Activated B cell treated with CpG ODN at 0.5 μM for 24 hours (primary cell): Measurements from ENCODE around the gene MEGF10. TPM values are rescaled to one million over a fixed set of nuclear protein-coding genes. Genes with fewer than 3 reads are reported as not detected.
"Not testable (repeated sequence)": the region's sequence is repeated elsewhere in the genome, so short reads cannot be mapped to it uniquely, and the experiment has no call there.

ENCODE experiments used
- ATAC-seq: fragments of 200-7000 bp; cut with Tn5 transposase; one replicate; pipeline ENCODE4 v1.10.0; 2021; ENCODE audit warnings: low read depth, mild to moderate bottlenecking, moderate library complexity
- CTCF ChIA-PET: fragments of 350-600 bp; sonication (Branson Sonifier 250); formaldehyde crosslinking; loops from one replicate; lab custom pipeline; 2021; ENCODE audit warnings: antibody characterized with exemption; lab: Charles Lee
- POLR2A ChIA-PET: fragments of 350-600 bp; sonication (Branson Sonifier 250); formaldehyde crosslinking; loops from one replicate; lab custom pipeline; 2021; ENCODE audit warnings: antibody characterized with exemption; lab: Charles Lee
- DNase-seq: peaks from one replicate; pipeline ENCODE4 v3.0.0; 2022
- H3K27ac Mint-ChIP-seq: one replicate; pipeline ENCODE4 v1.8.0; 2020; ENCODE audit warnings: mixed read lengths
- H3K27me3 Mint-ChIP-seq: one replicate; pipeline ENCODE4 v1.8.0; 2021; ENCODE audit warnings: mixed read lengths
- H3K36me3 Mint-ChIP-seq: one replicate; pipeline ENCODE4 v1.8.0; 2021; ENCODE audit warnings: low read depth, mixed read lengths
- H3K4me1 Mint-ChIP-seq: one replicate; pipeline ENCODE4 v1.8.0; 2021; ENCODE audit warnings: mixed read lengths
- H3K4me3 Mint-ChIP-seq: one replicate; pipeline ENCODE4 v1.8.0; 2020; ENCODE audit warnings: mild to moderate bottlenecking, mixed read lengths
- H3K9me3 Mint-ChIP-seq: one replicate; pipeline ENCODE4 v1.8.0; 2020; ENCODE audit warnings: mixed read lengths
- CTCF ChIP-seq: fragments of 200-600 bp; IDR thresholded peaks from one replicate; pipeline ENCODE4 v1.8.0; 2022; ENCODE audit warnings: antibody characterized with exemption, mild to moderate bottlenecking
- intact Hi-C: fragments of 100-400 bp; cut with micrococcal nuclease; formaldehyde crosslinking; loops from one replicate; pipeline ENCODE4 v1.15.1; 2024
- total RNA-seq: library from RNA; stranded (reverse); gene quantifications from 2 replicates; pipeline ENCODE4 v1.2.3, GENCODE V29; 2022

Gene MEGF10
- total RNA-seq, 1 donor from 2014 or later = not detected

DNA sequence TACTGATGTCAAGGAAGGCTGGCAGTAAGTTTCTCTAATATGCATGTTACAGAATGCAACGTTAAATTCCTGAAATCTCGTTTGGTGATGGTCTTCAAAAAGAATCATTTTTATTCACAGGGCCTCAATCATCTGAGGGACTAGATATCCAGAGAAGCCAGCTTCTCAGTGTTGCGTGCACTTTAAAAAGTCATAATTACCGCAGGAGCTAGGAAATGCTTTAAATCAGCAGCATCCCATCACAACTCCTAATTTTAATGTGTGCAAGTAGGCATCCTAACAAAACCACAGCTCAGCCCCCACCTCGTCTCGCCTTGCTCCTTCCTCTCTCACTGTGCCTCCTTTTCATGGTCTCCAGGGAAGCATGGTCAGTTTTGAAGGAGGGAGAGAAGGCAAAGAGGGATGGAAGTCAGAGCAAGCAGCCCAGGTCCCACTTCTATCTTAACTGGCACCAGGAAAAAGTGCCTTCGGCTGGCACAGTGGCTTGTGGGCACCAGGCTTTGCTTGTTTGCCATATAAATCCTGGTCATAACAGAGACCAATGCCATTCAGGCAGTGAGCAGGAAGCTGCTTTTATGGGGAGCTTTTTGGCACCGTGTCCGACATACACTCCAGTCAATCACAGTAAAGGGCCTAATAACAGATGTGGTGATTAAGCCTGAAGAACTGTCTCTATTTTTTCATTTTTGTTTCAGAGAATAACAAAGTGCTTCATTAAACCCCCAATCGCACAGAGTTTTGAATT lies 21.4 kb downstream of the MEGF10 start:
- intact Hi-C loops = loop anchor here (10.0 kb wide), 2 partner anchors 183 to 397 kb away; no protein-coding TSS in a partner anchor
- no peak for ATAC-seq
- ChIA-PET POLR2A (no interaction called here), CTCF (interaction anchor here (3.4 kb wide), 1 partner anchor 474 kb away, joined by 18 read pairs; no protein-coding TSS in a partner anchor)
- H3K36me3 Mint-ChIP-seq = no peaks in the 10 kb centered on the region
- no peak for DNase-seq
- H3K4me3 Mint-ChIP-seq = no peak overlapping the region
- no peaks in the 10 kb centered on the region for H3K9me3 Mint-ChIP-seq
- no peak overlapping the region for H3K27ac Mint-ChIP-seq
- H3K27me3 Mint-ChIP-seq = peaks cover 13% of the 10 kb centered on the region
- TF ChIP-seq CTCF = no peak
- H3K4me1 Mint-ChIP-seq = peaks cover 2% of the 10 kb centered on the region

- Mint-ChIP-seq H3K27me3 (peaks cover 8% of the 10 kb centered on the region), H3K27ac (no peak overlapping the region), H3K36me3 (no peaks in the 10 kb centered on the region), H3K9me3 (no peaks in the 10 kb centered on the region), H3K4me1 (peaks cover 2% of the 10 kb centered on the region), H3K4me3 (no peak overlapping the region)
- ChIA-PET CTCF (interaction anchor here (1.1 to 3.4 kb wide), 5 partner anchors 9 to 476 kb away, joined by 3 to 18 read pairs (median 4); no protein-coding TSS in a partner anchor), POLR2A (interaction anchor here (1.2 kb wide), 1 partner anchor 475 kb away, joined by 3 read pairs; no protein-coding TSS in a partner anchor)
- TF ChIP-seq CTCF = no peak
- intact Hi-C loops = loop anchor here (10.0 kb wide), 2 partner anchors 181 to 399 kb away; no protein-coding TSS in a partner anchor
- DNase-seq = no peak
- ATAC-seq = no peak
Observed at GRCh38 chr5:127313379-127313778, 22.8 kb downstream of the MEGF10 start.

DNA sequence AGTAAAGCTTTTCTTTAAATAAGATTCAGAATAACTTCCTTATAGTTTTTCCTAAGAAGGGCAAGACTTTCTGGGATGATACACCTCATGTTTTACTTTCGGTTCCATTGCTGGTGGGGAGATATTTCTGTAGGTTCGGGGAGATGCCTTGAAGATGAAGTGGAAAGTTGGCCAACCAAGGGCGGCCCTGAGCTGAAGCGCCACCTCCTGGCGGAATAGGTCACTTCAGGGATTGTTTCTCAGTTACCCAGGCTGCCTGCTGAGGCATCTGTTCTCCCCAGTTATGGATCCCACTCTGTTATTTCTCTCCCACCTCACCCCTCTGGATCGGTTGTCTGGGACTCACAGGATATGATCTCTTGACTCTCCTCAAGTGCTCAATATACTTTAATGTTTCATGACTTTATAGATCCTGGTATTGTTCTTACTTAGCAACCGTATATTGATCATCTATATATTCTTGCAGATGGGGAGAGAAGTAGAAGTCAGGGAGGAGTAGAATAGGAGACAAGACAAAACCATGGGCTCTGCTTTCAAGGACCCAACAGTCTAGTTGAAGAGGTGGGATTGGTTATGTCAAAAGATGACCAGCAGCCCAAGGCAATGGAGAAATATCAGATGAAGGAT lies 23.4 kb downstream of the MEGF10 start:
- Mint-ChIP-seq H3K36me3 (no peaks in the 10 kb centered on the region), H3K27me3 (peaks cover 8% of the 10 kb centered on the region), H3K9me3 (no peaks in the 10 kb centered on the region), H3K4me1 (peaks cover 2% of the 10 kb centered on the region), H3K4me3 (no peak overlapping the region), H3K27ac (no peak overlapping the region)
- ATAC-seq (peak; percentile 75), DNase-seq (peak; percentile 50)
- POLR2A ChIA-PET = interaction anchor here (1.2 kb wide), 1 partner anchor 476 kb away, joined by 3 read pairs; no protein-coding TSS in a partner anchor
- intact Hi-C loops = loop anchor here (1.0 to 10.0 kb wide), 7 partner anchors 181 to 658 kb away; partner anchors contain the start of gene MARCHF3
- TF ChIP-seq CTCF = no peak
- CTCF ChIA-PET = interaction anchor here (1.1 to 3.4 kb wide), 6 partner anchors 9 to 658 kb away, joined by 3 to 18 read pairs (median 4); no protein-coding TSS in a partner anchor

- Mint-ChIP-seq H3K27ac (no peak overlapping the region), H3K9me3 (no peaks in the 10 kb centered on the region), H3K4me1 (peaks cover 12% of the 10 kb centered on the region), H3K36me3 (no peaks in the 10 kb centered on the region), H3K4me3 (no peak overlapping the region), H3K27me3 (peaks cover 5% of the 10 kb centered on the region)
- ATAC-seq (no peak), DNase-seq (no peak)
- TF ChIP-seq CTCF = no peak
- POLR2A ChIA-PET = no interaction called here
- CTCF ChIA-PET = interaction anchor here (1.0 to 1.2 kb wide), 2 partner anchors 9 to 490 kb away, joined by 3 read pairs; no protein-coding TSS in a partner anchor
- intact Hi-C loops = loop anchor here (10.0 kb wide), 2 partner anchors 179 to 401 kb away; no protein-coding TSS in a partner anchor
Observed at GRCh38 chr5:127316011-127316410, 25.4 kb downstream of the MEGF10 start.

- POLR2A ChIA-PET, H3K4me3 Mint-ChIP-seq, DNase-seq, ATAC-seq, H3K36me3 Mint-ChIP-seq, H3K27me3 Mint-ChIP-seq, H3K9me3 Mint-ChIP-seq, H3K27ac Mint-ChIP-seq: not testable (repeated sequence)
- peaks cover 12% of the 10 kb centered on the region for H3K4me1 Mint-ChIP-seq
- intact Hi-C loops = loop anchor here (10.0 kb wide), 2 partner anchors 177 to 403 kb away; no protein-coding TSS in a partner anchor
- CTCF ChIA-PET = interaction anchor here (0.9 to 1.2 kb wide), 3 partner anchors 8 to 491 kb away, joined by 3 to 5 read pairs (median 3); no protein-coding TSS in a partner anchor
Observed at GRCh38 chr5:127317385-127317784, 26.8 kb downstream of the MEGF10 start.
